ENCODE results near the gene NOS1AP. TPM values are rescaled to one million over a fixed set of nuclear protein-coding genes. Genes with fewer than 3 reads are reported as not detected.

The NOS1AP gene
- total RNA-seq, 1 donor from 2014 or later = 3.5 TPM

- intact Hi-C loops (cut with DNase I) = no loop called here
- DNase-seq (ENCODE audit: missing footprints) = no peak
- no peak for ATAC-seq
Observed at GRCh38 chr1:162353702-162354101, 284.2 kb downstream of the NOS1AP start.

GRCh38 chr1:162357681-162358266 is 288.3 kb downstream of the NOS1AP start:
- DNase-seq (ENCODE audit: missing footprints) = no peak
- intact Hi-C loops (cut with DNase I) = no loop called here
- no peak for ATAC-seq

- no peak for ATAC-seq
Observed at GRCh38 chr1:162358928-162359327, 289.4 kb downstream of the NOS1AP start.

GRCh38 chr1:162359523-162360236 is 290.2 kb downstream of the NOS1AP start:
- intact Hi-C loops (cut with DNase I) = no loop called here
- ATAC-seq (no peak), DNase-seq (ENCODE audit: missing footprints) (no peak)

More at GRCh38 chr1:162358928-162359327, 289.4 kb downstream of the NOS1AP start:
- intact Hi-C loops (cut with DNase I) = no loop called here
- DNase-seq (ENCODE audit: missing footprints) = no peak

GRCh38 chr1:162360237-162360873 is 290.9 kb downstream of the NOS1AP start:
- no peak for DNase-seq (ENCODE audit: missing footprints)
- ATAC-seq = no peak

GRCh38 chr1:162360874-162361260 is 291.4 kb downstream of the NOS1AP start:
- intact Hi-C loops (cut with DNase I) = no loop called here
- ATAC-seq = no peak
- DNase-seq (ENCODE audit: missing footprints) = no peak

More at GRCh38 chr1:162360237-162360873, 290.9 kb downstream of the NOS1AP start:
- intact Hi-C loops (cut with DNase I) = no loop called here

- intact Hi-C loops (cut with DNase I) = no loop called here
- ATAC-seq (no peak), DNase-seq (ENCODE audit: missing footprints) (no peak)
Observed at GRCh38 chr1:162361349-162361748, 291.9 kb downstream of the NOS1AP start.

GRCh38 chr1:162363823-162364222 is 294.3 kb downstream of the NOS1AP start:
- no peak for ATAC-seq
- intact Hi-C loops (cut with DNase I) = no loop called here
- no peak for DNase-seq (ENCODE audit: missing footprints)

GRCh38 chr1:162364498-162364897 is 295.0 kb downstream of the NOS1AP start:
- ATAC-seq (no peak), DNase-seq (ENCODE audit: missing footprints) (no peak)
- intact Hi-C loops (cut with DNase I) = no loop called here

GRCh38 chr1:162365284-162366020 is 296.0 kb downstream of the NOS1AP start:
- no peak for ATAC-seq
- intact Hi-C loops (cut with DNase I) = no loop called here
- DNase-seq (ENCODE audit: missing footprints) = no peak

- intact Hi-C loops (cut with DNase I) = no loop called here
- ATAC-seq (no peak), DNase-seq (ENCODE audit: missing footprints) (no peak)
Observed at GRCh38 chr1:162366149-162366548, 296.7 kb downstream of the NOS1AP start.

- no peak for DNase-seq (ENCODE audit: missing footprints)
- intact Hi-C loops (cut with DNase I) = no loop called here
- ATAC-seq = no peak
Observed at GRCh38 chr1:162366671-162367070, 297.2 kb downstream of the NOS1AP start.

GRCh38 chr1:162367073-162367472 is 297.6 kb downstream of the NOS1AP start:
- peak; percentile 56 for ATAC-seq
- no peak for DNase-seq (ENCODE audit: missing footprints)
- intact Hi-C loops (cut with DNase I) = no loop called here

- ATAC-seq (no peak), DNase-seq (ENCODE audit: missing footprints) (no peak)
- intact Hi-C loops (cut with DNase I) = no loop called here
Observed at GRCh38 chr1:162367772-162368171, 298.3 kb downstream of the NOS1AP start.

GRCh38 chr1:162368451-162368850 is 299.0 kb downstream of the NOS1AP start:
- DNase-seq (ENCODE audit: missing footprints) (no peak), ATAC-seq (no peak)
- intact Hi-C loops (cut with DNase I) = no loop called here

GRCh38 chr1:162369571-162369970 is 300.1 kb downstream of the NOS1AP start:
- DNase-seq (ENCODE audit: missing footprints) (no peak), ATAC-seq (no peak)
- intact Hi-C loops (cut with DNase I) = no loop called here

GRCh38 chr1:162370161-162370560 is 300.7 kb downstream of the NOS1AP start:
- no peak for DNase-seq (ENCODE audit: missing footprints)
- intact Hi-C loops (cut with DNase I) = no loop called here

GRCh38 chr1:162370721-162371120 is 301.2 kb downstream of the NOS1AP start:
- intact Hi-C loops (cut with DNase I) = no loop called here
- no peak for ATAC-seq
- DNase-seq (ENCODE audit: missing footprints) = no peak

More at GRCh38 chr1:162370161-162370560, 300.7 kb downstream of the NOS1AP start:
- ATAC-seq = no peak

GRCh38 chr1:162371611-162372010 is 302.1 kb downstream of the NOS1AP start:
- ATAC-seq = no peak
- no peak for DNase-seq (ENCODE audit: missing footprints)
- intact Hi-C loops (cut with DNase I) = no loop called here
